Trophoblast cell (in vitro differentiated cells and primary cell): Measurements from ENCODE around the gene NUP43.

ENCODE experiments used
- DNase-seq, 2 donors: peaks; one replicate each; pipeline ENCODE4 v3.0.0-alpha.2; 2016
- H2AFZ ChIP-seq: 2 replicates; pipeline ENCODE4 v1.6.1; 2013; ENCODE audit warnings: low read length, moderate library complexity, mild to moderate bottlenecking; ENCODE audit not compliant: insufficient read depth, poor library complexity
- H2AK5ac ChIP-seq: 2 replicates; pipeline ENCODE4 v1.6.1; 2013; ENCODE audit warnings: mild to moderate bottlenecking, low read length
- H2BK120ac ChIP-seq: 2 replicates; pipeline ENCODE4 v1.6.1; 2013; ENCODE audit warnings: low read length, mild to moderate bottlenecking, moderate library complexity; ENCODE audit not compliant: insufficient read depth, poor library complexity
- H2BK12ac ChIP-seq: 2 replicates; pipeline ENCODE4 v1.6.1; 2013; ENCODE audit warnings: mild to moderate bottlenecking, low read length, moderate library complexity
- H2BK5ac ChIP-seq: 2 replicates; pipeline ENCODE4 v1.6.1; 2013; ENCODE audit warnings: low read length, low read depth, moderate library complexity, mild to moderate bottlenecking; ENCODE audit not compliant: poor library complexity
- H3K14ac ChIP-seq: 2 replicates; pipeline ENCODE4 v1.6.1; 2013; ENCODE audit warnings: mild to moderate bottlenecking, low read length
- H3K18ac ChIP-seq: 2 replicates; pipeline ENCODE4 v1.6.1; 2013; ENCODE audit warnings: mild to moderate bottlenecking, low read length
- H3K23ac ChIP-seq: 2 replicates; pipeline ENCODE4 v1.6.1; 2013; ENCODE audit warnings: low read length
- H3K27ac ChIP-seq: 2 replicates; pipeline ENCODE4 v1.5.1; 2013; ENCODE audit warnings: low read depth, mild to moderate bottlenecking, inconsistent platforms, low read length, moderate library complexity
- H3K27me3 ChIP-seq: 2 replicates; pipeline ENCODE4 v1.6.1; 2013; ENCODE audit warnings: inconsistent platforms, mild to moderate bottlenecking, low read length, moderate library complexity; ENCODE audit not compliant: insufficient read depth
- H3K36me3 ChIP-seq, 2 experiments: 1 replicate in 1 of 2; 2 replicates in 1 of 2; pipeline ENCODE4 v1.6.1; 2013; ENCODE audit warnings: low read length in 2 of 2, mild to moderate bottlenecking in 2 of 2, moderate library complexity in 1 of 2; ENCODE audit not compliant: insufficient read depth in 2 of 2, control insufficient read depth in 1 of 2
- H3K4ac ChIP-seq: 2 replicates; pipeline ENCODE4 v1.6.1; 2013; ENCODE audit warnings: low read depth, mild to moderate bottlenecking, low read length, moderate library complexity
- H3K4me1 ChIP-seq, 2 experiments: 1 replicate in 1 of 2; 2 replicates in 1 of 2; pipeline ENCODE4 v1.6.1; 2013; ENCODE audit warnings: low read length in 2 of 2, mild to moderate bottlenecking in 2 of 2, moderate library complexity in 1 of 2; ENCODE audit not compliant: insufficient read depth in 2 of 2, control insufficient read depth in 1 of 2
- H3K4me2 ChIP-seq: 2 replicates; pipeline ENCODE4 v1.6.1; 2013; ENCODE audit warnings: inconsistent platforms, mild to moderate bottlenecking, low read length, moderate library complexity
- H3K4me3 ChIP-seq: 2 replicates; pipeline ENCODE4 v1.5.1; 2013; ENCODE audit warnings: mild to moderate bottlenecking, low read depth, low read length, inconsistent platforms
- H3K79me1 ChIP-seq: one replicate; pipeline ENCODE4 v1.6.1; 2013; ENCODE audit warnings: low read length
- H3K79me2 ChIP-seq: 2 replicates; pipeline ENCODE4 v1.6.1; 2013; ENCODE audit warnings: low read length, mild to moderate bottlenecking; ENCODE audit not compliant: control insufficient read depth, insufficient read depth, poor library complexity
- H3K9ac ChIP-seq: 2 replicates; pipeline ENCODE4 v1.6.1; 2013; ENCODE audit warnings: mild to moderate bottlenecking, low read length
- H3K9me3 ChIP-seq: 2 replicates; pipeline ENCODE4 v1.6.1; 2013; ENCODE audit warnings: low read depth, mild to moderate bottlenecking, control low read depth, inconsistent platforms, low read length; ENCODE audit not compliant: insufficient read depth
- H4K12ac ChIP-seq: 2 replicates; pipeline ENCODE4 v1.6.1; 2013; ENCODE audit warnings: low read depth, mild to moderate bottlenecking, low read length, moderate library complexity
- H4K8ac ChIP-seq: 2 replicates; pipeline ENCODE4 v1.6.1; 2013; ENCODE audit warnings: low read depth, mild to moderate bottlenecking, low read length, moderate library complexity
- H4K91ac ChIP-seq: one replicate; pipeline ENCODE4 v1.6.1; 2013; ENCODE audit warnings: low read depth, mild to moderate bottlenecking, low read length, moderate library complexity
- WGBS: extraction: QIAGEN DNeasy Blood & Tissue Kit; methylation state at CpG from one replicate; pipeline ENCODE4 v1.1.7; 2013; ENCODE audit warnings: missing lambda C conversion rate; ENCODE audit not compliant: insufficient read length, insufficient coverage; ENCODE audit errors: extremely low coverage; 5-methylcytosine and 5-hydroxymethylcytosine counted together

Gene NUP43

DNA sequence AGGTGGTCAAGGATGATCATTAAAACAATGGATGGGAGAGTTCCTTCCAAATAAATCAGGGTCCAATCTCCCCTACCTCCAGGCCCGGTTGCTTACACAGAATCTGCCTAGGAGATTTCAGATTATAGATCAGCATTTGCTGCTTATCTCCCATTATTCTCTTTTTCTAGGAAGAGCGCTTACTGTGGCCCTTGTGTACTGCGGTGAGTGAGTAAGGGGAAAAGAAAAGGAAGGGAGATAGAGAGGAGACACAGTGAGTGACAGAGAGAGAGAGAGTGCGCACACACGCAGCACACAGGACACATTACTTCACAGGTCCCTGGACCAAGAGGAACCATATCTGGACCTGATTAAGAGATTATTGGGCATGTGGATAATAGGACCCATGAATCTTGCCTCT, 34.6 kb downstream of the NUP43 start:
- no peak overlapping the region for H3K4me3 ChIP-seq
- H3K23ac ChIP-seq = no peak overlapping the region
- no peak overlapping the region for H3K9ac ChIP-seq
- peaks cover 9% of the 10 kb centered on the region for H3K79me2 ChIP-seq
- H2BK120ac ChIP-seq = no peak overlapping the region
- no peak overlapping the region for H2AK5ac ChIP-seq
- H3K18ac ChIP-seq = no peak overlapping the region
- no peak overlapping the region for H4K91ac ChIP-seq
- H2BK5ac ChIP-seq = no peak overlapping the region
- peaks cover 0 to 17% of the 10 kb centered on the region in 2 experiments for H3K4me1 ChIP-seq
- no peaks in the 10 kb centered on the region for H3K79me1 ChIP-seq
- no peaks in the 10 kb centered on the region for H3K27me3 ChIP-seq
- H3K36me3 ChIP-seq = peaks cover 3% of the 10 kb centered on the region in 2 experiments
- no peak overlapping the region for H3K27ac ChIP-seq
- no CpG with 5 or more reads among the region's 5 CpGs for WGBS
- no peak overlapping the region for H3K4me2 ChIP-seq
- H3K14ac ChIP-seq = no peak overlapping the region
- peak overlapping the region; percentile 33 for H3K4ac ChIP-seq
- no peak overlapping the region for H4K12ac ChIP-seq
- no peaks in the 10 kb centered on the region for H3K9me3 ChIP-seq
- no peak overlapping the region for H4K8ac ChIP-seq
- DNase-seq = no peak
- H2AFZ ChIP-seq = no peak overlapping the region
- no peak overlapping the region for H2BK12ac ChIP-seq

GRCh38 chr6:149701714-149702113, 44.6 kb downstream of the NUP43 start:
- Histone ChIP-seq H3K4ac (no peak overlapping the region), H2AFZ (no peak overlapping the region), H2BK12ac (no peak overlapping the region), H4K8ac (no peak overlapping the region), H4K91ac (no peak overlapping the region), H2AK5ac (no peak overlapping the region), H3K4me3 (no peak overlapping the region), H3K79me2 (no peaks in the 10 kb centered on the region), H3K18ac (no peak overlapping the region), H2BK120ac (no peak overlapping the region), H3K4me2 (no peak overlapping the region), H3K36me3 (peaks cover 5 to 6% of the 10 kb centered on the region in 2 experiments), H3K9ac (no peak overlapping the region), H3K14ac (no peak overlapping the region), H3K9me3 (no peaks in the 10 kb centered on the region), H3K79me1 (no peaks in the 10 kb centered on the region), H3K27ac (no peak overlapping the region), H2BK5ac (no peak overlapping the region), H3K4me1 (no peaks in the 10 kb centered on the region), H3K23ac (no peak overlapping the region), H3K27me3 (no peaks in the 10 kb centered on the region), H4K12ac (no peak overlapping the region)
- WGBS = no CpG with 5 or more reads among the region's 7 CpGs
- no peak for DNase-seq

- Histone ChIP-seq H2BK120ac (no peak overlapping the region), H3K4me1 (no peaks in the 10 kb centered on the region), H3K9ac (no peak overlapping the region), H3K4ac (no peak overlapping the region), H4K91ac (no peak overlapping the region), H3K79me1 (no peaks in the 10 kb centered on the region), H2AFZ (no peak overlapping the region), H2BK12ac (no peak overlapping the region), H3K18ac (no peak overlapping the region), H4K12ac (no peak overlapping the region), H4K8ac (no peak overlapping the region), H3K27ac (no peak overlapping the region), H3K27me3 (no peaks in the 10 kb centered on the region), H3K4me3 (no peak overlapping the region), H3K4me2 (no peak overlapping the region), H3K36me3 (peaks cover 8% of the 10 kb centered on the region in 2 experiments), H3K23ac (no peak overlapping the region), H3K9me3 (no peaks in the 10 kb centered on the region), H2BK5ac (no peak overlapping the region), H3K14ac (no peak overlapping the region), H2AK5ac (no peak overlapping the region), H3K79me2 (no peaks in the 10 kb centered on the region)
- no peak for DNase-seq
- WGBS = no CpG with 5 or more reads among the region's 2 CpGs
Observed at GRCh38 chr6:149699150-149699549, 47.2 kb downstream of the NUP43 start.

- H2AFZ ChIP-seq = no peak overlapping the region
- H3K27me3 ChIP-seq = no peaks in the 10 kb centered on the region
- H3K4me3 ChIP-seq = no peak overlapping the region
- no peak overlapping the region for H3K4ac ChIP-seq
- no peak overlapping the region for H2BK5ac ChIP-seq
- no peak overlapping the region for H3K4me2 ChIP-seq
- H3K36me3 ChIP-seq = peaks cover 11 to 12% of the 10 kb centered on the region in 2 experiments
- H3K18ac ChIP-seq = no peak overlapping the region
- no CpG with 5 or more reads among the region's 2 CpGs for WGBS
- no peak overlapping the region for H4K8ac ChIP-seq
- H3K14ac ChIP-seq = no peak overlapping the region
- H2BK120ac ChIP-seq = no peak overlapping the region
- no peak overlapping the region for H2AK5ac ChIP-seq
- no peak overlapping the region for H3K23ac ChIP-seq
- H3K9me3 ChIP-seq = no peaks in the 10 kb centered on the region
- H3K4me1 ChIP-seq = no peaks in the 10 kb centered on the region
- peak overlapping the region; percentile 54 for H4K12ac ChIP-seq
- no peak overlapping the region for H3K27ac ChIP-seq
- no peak overlapping the region for H4K91ac ChIP-seq
- no peaks in the 10 kb centered on the region for H3K79me2 ChIP-seq
- no peak overlapping the region for H2BK12ac ChIP-seq
- no peaks in the 10 kb centered on the region for H3K79me1 ChIP-seq
- no peak for DNase-seq
- H3K9ac ChIP-seq = no peak overlapping the region
Observed at GRCh38 chr6:149698175-149698574, 48.2 kb downstream of the NUP43 start.
